HEK293 (cell line): Measurements from ENCODE around the gene RPL10.

ENCODE experiments used
- CTCF ChIA-PET: fragments of 350-600 bp; formaldehyde crosslinking; extraction: SDS; loops from one replicate; lab custom pipeline; 2021; ENCODE audit warnings: antibody characterized with exemption; lab: Yijun Ruan, JAX
- POLR2A ChIA-PET: fragments of 300-600 bp; formaldehyde crosslinking; extraction: SDS; loops from one replicate; lab custom pipeline; 2020; ENCODE audit warnings: antibody characterized with exemption, inconsistent platforms; lab: Yijun Ruan, JAX
- H3K27ac ChIP-seq: fragments of 200-500 bp; sonication (Bioruptor generic); 2 replicates; pipeline ENCODE4 v1.5.1; 2014; ENCODE audit warnings: low read depth, low read length, control low read depth, inconsistent platforms; ENCODE audit errors: extremely low read depth
- H3K36me3 ChIP-seq, 2 experiments: fragments of 200-500 bp in 1 of 2; sonication (Bioruptor generic) in 1 of 2; 1 replicate in 1 of 2; 2 replicates in 1 of 2; pipeline ENCODE4 v1.5.1; 2014 to 2017; ENCODE audit warnings: inconsistent platforms in 2 of 2, low read length in 2 of 2; ENCODE audit not compliant: control insufficient read depth in 2 of 2, insufficient read depth in 1 of 2
- H3K4me1 ChIP-seq: fragments of 200-500 bp; sonication (Bioruptor generic); 2 replicates; pipeline ENCODE4 v1.5.1; 2014; ENCODE audit warnings: mild to moderate bottlenecking, low read length, inconsistent platforms; ENCODE audit not compliant: control insufficient read depth, insufficient read depth
- H3K4me3 ChIP-seq: 2 replicates; pipeline ENCODE4 v1.5.1; 2011; ENCODE audit warnings: low read depth, mild to moderate bottlenecking, control low read depth, low read length, moderate library complexity
- H3K9me3 ChIP-seq: fragments of 200-500 bp; sonication (Bioruptor generic); 2 replicates; pipeline ENCODE4 v1.5.1; 2014; ENCODE audit warnings: low read depth, low read length, inconsistent platforms; ENCODE audit not compliant: control insufficient read depth, insufficient read depth
- GLIS2 ChIP-seq: fragments of 450-650 bp; formaldehyde crosslinking; IDR thresholded peaks from 2 replicates; pipeline ENCODE4 v1.5.1; 2016; ENCODE audit warnings: missing biosample characterization, missing genetic modification characterization
- HIC1 ChIP-seq: fragments of 450-650 bp; formaldehyde crosslinking; IDR thresholded peaks from 2 replicates; pipeline ENCODE4 v1.5.1; 2016; ENCODE audit warnings: missing biosample characterization, missing genetic modification characterization
- KLF10 ChIP-seq: fragments of 450-650 bp; IDR thresholded peaks from 2 replicates; pipeline ENCODE4 v1.5.1; 2018; ENCODE audit warnings: missing biosample characterization, mild to moderate bottlenecking, missing genetic modification characterization
- KLF9 ChIP-seq: fragments of 450-650 bp; formaldehyde crosslinking; IDR thresholded peaks from 2 replicates; pipeline ENCODE4 v1.5.1; 2016; ENCODE audit warnings: missing biosample characterization, missing genetic modification characterization, low read depth
- SETDB1 ChIP-seq: IDR thresholded peaks from one replicate; pipeline ENCODE4 v1.6.1; 2017; ENCODE audit warnings: mild to moderate bottlenecking, low read length, moderate library complexity, mixed read lengths; ENCODE audit not compliant: insufficient read length
- YY1 ChIP-seq: fragments of 450-650 bp; formaldehyde crosslinking; IDR thresholded peaks from 2 replicates; pipeline ENCODE4 v1.5.1; 2018; ENCODE audit warnings: missing biosample characterization, missing genetic modification characterization
- ZBTB20 ChIP-seq: fragments of 450-650 bp; formaldehyde crosslinking; IDR thresholded peaks from 2 replicates; pipeline ENCODE4 v1.5.1; 2016; ENCODE audit warnings: missing biosample characterization, missing genetic modification characterization
- ZBTB26 ChIP-seq: fragments of 450-650 bp; formaldehyde crosslinking; optimal IDR thresholded peaks from 2 replicates; pipeline ENCODE3; 2016; ENCODE audit warnings: missing biosample characterization, mild to moderate bottlenecking, missing genetic modification characterization
- ZFP37 ChIP-seq: fragments of 450-650 bp; formaldehyde crosslinking; IDR thresholded peaks from 2 replicates; pipeline ENCODE4 v1.5.1; 2016; ENCODE audit warnings: missing biosample characterization, missing genetic modification characterization
- ZIC2 ChIP-seq: fragments of 450-650 bp; formaldehyde crosslinking; IDR thresholded peaks from 2 replicates; pipeline ENCODE4 v1.5.1; 2016; ENCODE audit warnings: missing biosample characterization, missing genetic modification characterization
- ZNF112 ChIP-seq: fragments of 450-650 bp; formaldehyde crosslinking; IDR thresholded peaks from 2 replicates; pipeline ENCODE4 v1.5.0; 2017; ENCODE audit warnings: missing biosample characterization, missing genetic modification characterization
- ZNF133 ChIP-seq: fragments of 450-650 bp; formaldehyde crosslinking; IDR thresholded peaks from 2 replicates; pipeline ENCODE4 v1.5.1; 2016; ENCODE audit warnings: missing biosample characterization, missing genetic modification characterization
- ZNF155 ChIP-seq: fragments of 450-650 bp; formaldehyde crosslinking; IDR thresholded peaks from 2 replicates; pipeline ENCODE4 v1.5.1; 2016; ENCODE audit warnings: missing biosample characterization, missing genetic modification characterization
- ZNF335 ChIP-seq: fragments of 450-650 bp; formaldehyde crosslinking; conservative IDR thresholded peaks from 2 replicates; pipeline ENCODE4 v1.5.1; 2016; ENCODE audit warnings: missing biosample characterization, missing genetic modification characterization
- ZNF658 ChIP-seq: fragments of 450-650 bp; formaldehyde crosslinking; IDR thresholded peaks from 2 replicates; pipeline ENCODE4; 2016; ENCODE audit warnings: missing biosample characterization, missing genetic modification characterization
- ZNF660 ChIP-seq: fragments of 450-650 bp; IDR thresholded peaks from 2 replicates; pipeline ENCODE4 v1.5.1; 2018; ENCODE audit warnings: missing biosample characterization, mild to moderate bottlenecking, missing genetic modification characterization
- ZSCAN30 ChIP-seq: fragments of 450-650 bp; IDR thresholded peaks from 2 replicates; pipeline ENCODE4 v1.5.1; 2018; ENCODE audit warnings: missing biosample characterization, mild to moderate bottlenecking, missing genetic modification characterization, moderate library complexity
- ZXDB ChIP-seq: fragments of 450-650 bp; formaldehyde crosslinking; IDR thresholded peaks from 2 replicates; pipeline ENCODE4 v1.5.1; 2016; ENCODE audit warnings: missing biosample characterization, missing genetic modification characterization
- TF ChIP-seq, protein P1 (sequence below): fragments of 450-650 bp; formaldehyde crosslinking; IDR thresholded peaks from 2 replicates; pipeline ENCODE4 v1.5.1; 2016; ENCODE audit warnings: missing biosample characterization, missing genetic modification characterization
- TF ChIP-seq, protein P2 (sequence below): fragments of 450-650 bp; formaldehyde crosslinking; IDR thresholded peaks from 2 replicates; pipeline ENCODE4 v1.5.1; 2017; ENCODE audit warnings: missing biosample characterization, missing genetic modification characterization
- TF ChIP-seq, protein P3 (sequence below): fragments of 450-650 bp; formaldehyde crosslinking; IDR thresholded peaks from 2 replicates; pipeline ENCODE4 v1.5.1; 2016; ENCODE audit warnings: missing biosample characterization, missing genetic modification characterization
- TF ChIP-seq, protein P4 (sequence below): fragments of 450-650 bp; formaldehyde crosslinking; IDR thresholded peaks from 2 replicates; pipeline ENCODE4 v1.5.1; 2016; ENCODE audit warnings: missing biosample characterization, missing genetic modification characterization
- TF ChIP-seq, protein P5 (sequence below): fragments of 450-650 bp; formaldehyde crosslinking; IDR thresholded peaks from 2 replicates; pipeline ENCODE4 v1.5.1; 2017; ENCODE audit warnings: missing biosample characterization, missing genetic modification characterization

RPL10 gene

DNA sequence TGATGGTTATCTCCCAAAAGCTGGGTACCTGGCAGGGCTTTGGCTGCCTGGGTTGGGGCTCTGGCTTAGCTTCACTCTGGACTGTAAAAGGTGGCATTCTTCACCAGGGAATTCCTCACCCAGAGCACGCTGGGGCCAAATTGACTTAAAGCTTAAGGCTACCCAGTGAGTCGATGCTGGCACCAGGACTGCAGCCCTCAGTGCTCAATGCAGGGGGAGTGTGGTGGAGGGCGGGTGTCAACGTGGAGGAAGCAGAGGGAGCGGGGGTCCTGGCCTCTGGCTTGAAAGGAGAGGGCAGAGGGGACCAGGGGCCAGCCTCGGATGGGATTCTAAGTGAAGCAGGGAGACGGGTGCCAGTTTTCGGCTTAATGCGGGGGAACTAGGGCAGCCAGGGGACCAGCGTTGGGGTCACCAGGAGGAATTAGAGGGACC is 45.3 kb downstream of the RPL10 start (continued):
- TF ChIP-seq, protein P1, sequence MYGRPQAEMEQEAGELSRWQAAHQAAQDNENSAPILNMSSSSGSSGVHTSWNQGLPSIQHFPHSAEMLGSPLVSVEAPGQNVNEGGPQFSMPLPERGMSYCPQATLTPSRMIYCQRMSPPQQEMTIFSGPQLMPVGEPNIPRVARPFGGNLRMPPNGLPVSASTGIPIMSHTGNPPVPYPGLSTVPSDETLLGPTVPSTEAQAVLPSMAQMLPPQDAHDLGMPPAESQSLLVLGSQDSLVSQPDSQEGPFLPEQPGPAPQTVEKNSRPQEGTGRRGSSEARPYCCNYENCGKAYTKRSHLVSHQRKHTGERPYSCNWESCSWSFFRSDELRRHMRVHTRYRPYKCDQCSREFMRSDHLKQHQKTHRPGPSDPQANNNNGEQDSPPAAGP, result no peak
- TF ChIP-seq ZNF335 (tag by site-specific recombination) (peak; percentile 49), ZNF658 (tag by site-specific recombination) (no peak), ZNF112 (tag by site-specific recombination) (no peak), ZNF155 (tag by site-specific recombination) (no peak), ZBTB20 (tag by site-specific recombination) (peak; percentile 80), ZFP37 (tag by site-specific recombination) (no peak), GLIS2 (tag by site-specific recombination) (peak; percentile 71), HIC1 (tag by site-specific recombination) (peak; percentile 33; the same call in 1 of the 2 replicates), ZXDB (tag by site-specific recombination) (no peak)
- TF ChIP-seq, protein P2, sequence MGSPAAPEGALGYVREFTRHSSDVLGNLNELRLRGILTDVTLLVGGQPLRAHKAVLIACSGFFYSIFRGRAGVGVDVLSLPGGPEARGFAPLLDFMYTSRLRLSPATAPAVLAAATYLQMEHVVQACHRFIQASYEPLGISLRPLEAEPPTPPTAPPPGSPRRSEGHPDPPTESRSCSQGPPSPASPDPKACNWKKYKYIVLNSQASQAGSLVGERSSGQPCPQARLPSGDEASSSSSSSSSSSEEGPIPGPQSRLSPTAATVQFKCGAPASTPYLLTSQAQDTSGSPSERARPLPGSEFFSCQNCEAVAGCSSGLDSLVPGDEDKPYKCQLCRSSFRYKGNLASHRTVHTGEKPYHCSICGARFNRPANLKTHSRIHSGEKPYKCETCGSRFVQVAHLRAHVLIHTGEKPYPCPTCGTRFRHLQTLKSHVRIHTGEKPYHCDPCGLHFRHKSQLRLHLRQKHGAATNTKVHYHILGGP (tag by site-specific recombination), result no peak
- TF ChIP-seq, protein P3, sequence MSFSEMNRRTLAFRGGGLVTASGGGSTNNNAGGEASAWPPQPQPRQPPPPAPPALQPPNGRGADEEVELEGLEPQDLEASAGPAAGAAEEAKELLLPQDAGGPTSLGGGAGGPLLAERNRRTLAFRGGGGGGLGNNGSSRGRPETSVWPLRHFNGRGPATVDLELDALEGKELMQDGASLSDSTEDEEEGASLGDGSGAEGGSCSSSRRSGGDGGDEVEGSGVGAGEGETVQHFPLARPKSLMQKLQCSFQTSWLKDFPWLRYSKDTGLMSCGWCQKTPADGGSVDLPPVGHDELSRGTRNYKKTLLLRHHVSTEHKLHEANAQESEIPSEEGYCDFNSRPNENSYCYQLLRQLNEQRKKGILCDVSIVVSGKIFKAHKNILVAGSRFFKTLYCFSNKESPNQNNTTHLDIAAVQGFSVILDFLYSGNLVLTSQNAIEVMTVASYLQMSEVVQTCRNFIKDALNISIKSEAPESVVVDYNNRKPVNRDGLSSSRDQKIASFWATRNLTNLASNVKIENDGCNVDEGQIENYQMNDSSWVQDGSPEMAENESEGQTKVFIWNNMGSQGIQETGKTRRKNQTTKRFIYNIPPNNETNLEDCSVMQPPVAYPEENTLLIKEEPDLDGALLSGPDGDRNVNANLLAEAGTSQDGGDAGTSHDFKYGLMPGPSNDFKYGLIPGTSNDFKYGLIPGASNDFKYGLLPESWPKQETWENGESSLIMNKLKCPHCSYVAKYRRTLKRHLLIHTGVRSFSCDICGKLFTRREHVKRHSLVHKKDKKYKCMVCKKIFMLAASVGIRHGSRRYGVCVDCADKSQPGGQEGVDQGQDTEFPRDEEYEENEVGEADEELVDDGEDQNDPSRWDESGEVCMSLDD (tag by site-specific recombination), result no peak
- TF ChIP-seq, protein P4, sequence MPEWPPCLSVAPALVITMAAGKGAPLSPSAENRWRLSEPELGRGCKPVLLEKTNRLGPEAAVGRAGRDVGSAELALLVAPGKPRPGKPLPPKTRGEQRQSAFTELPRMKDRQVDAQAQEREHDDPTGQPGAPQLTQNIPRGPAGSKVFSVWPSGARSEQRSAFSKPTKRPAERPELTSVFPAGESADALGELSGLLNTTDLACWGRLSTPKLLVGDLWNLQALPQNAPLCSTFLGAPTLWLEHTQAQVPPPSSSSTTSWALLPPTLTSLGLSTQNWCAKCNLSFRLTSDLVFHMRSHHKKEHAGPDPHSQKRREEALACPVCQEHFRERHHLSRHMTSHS (tag by site-specific recombination), result no peak

GRCh38 chrX:154443992-154444754 is 46.0 kb downstream of the RPL10 start, which contains the start of gene FAM50A:
FAM50A (plus strand) TSS chrX:154444141; CDS start chrX:154444236, 95 bp downstream.
- CTCF ChIA-PET, result interaction anchor here (0.6 kb wide), 1 partner anchor 100 kb away, joined by 3 read pairs; no protein-coding TSS in a partner anchor
- Histone ChIP-seq H3K4me1 (no peaks in the 10 kb centered on the region), H3K9me3 (no peaks in the 10 kb centered on the region), H3K27ac (peak within 1 kb of the TSS; percentile 77), H3K36me3 (peaks cover 10 to 79% of the 10 kb centered on the region in 2 experiments; a peak in 2 of 3 replicates)
- TF ChIP-seq ZBTB26 (peak; percentile 42), KLF10 (tag by site-specific recombination) (peak; percentile 35; the same call in 1 of the 2 replicates), ZNF660 (tag by site-specific recombination) (0 out of 2 replicates have a peak, but pooled peaks have one; percentile 46), ZSCAN30 (tag by site-specific recombination) (peak; percentile 54; the same call in 1 of the 2 replicates), ZIC2 (tag by site-specific recombination) (peak; percentile 37), ZXDB (tag by site-specific recombination) (peak; percentile 23; the same call in 1 of the 2 replicates), ZNF133 (tag by site-specific recombination) (no peak), KLF9 (no peak), YY1 (tag by site-specific recombination) (no peak), SETDB1 (no peak)
- TF ChIP-seq, protein P5, sequence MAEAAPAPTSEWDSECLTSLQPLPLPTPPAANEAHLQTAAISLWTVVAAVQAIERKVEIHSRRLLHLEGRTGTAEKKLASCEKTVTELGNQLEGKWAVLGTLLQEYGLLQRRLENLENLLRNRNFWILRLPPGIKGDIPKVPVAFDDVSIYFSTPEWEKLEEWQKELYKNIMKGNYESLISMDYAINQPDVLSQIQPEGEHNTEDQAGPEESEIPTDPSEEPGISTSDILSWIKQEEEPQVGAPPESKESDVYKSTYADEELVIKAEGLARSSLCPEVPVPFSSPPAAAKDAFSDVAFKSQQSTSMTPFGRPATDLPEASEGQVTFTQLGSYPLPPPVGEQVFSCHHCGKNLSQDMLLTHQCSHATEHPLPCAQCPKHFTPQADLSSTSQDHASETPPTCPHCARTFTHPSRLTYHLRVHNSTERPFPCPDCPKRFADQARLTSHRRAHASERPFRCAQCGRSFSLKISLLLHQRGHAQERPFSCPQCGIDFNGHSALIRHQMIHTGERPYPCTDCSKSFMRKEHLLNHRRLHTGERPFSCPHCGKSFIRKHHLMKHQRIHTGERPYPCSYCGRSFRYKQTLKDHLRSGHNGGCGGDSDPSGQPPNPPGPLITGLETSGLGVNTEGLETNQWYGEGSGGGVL (tag by site-specific recombination), result no peak
- TF ChIP-seq, all 188 proteins: peak for 6
- POLR2A ChIA-PET, result interaction anchor here (0.6 to 3.0 kb wide), 4 partner anchors 8 to 33 kb away, joined by 3 to 13 read pairs (median 4); partner anchors contain the start of gene TAFAZZIN
- H3K4me3 ChIP-seq, result peak within 1 kb of the TSS; percentile 51
